Subcutaneous abdominal adipose tissue (tissue), 5 donors: Measurements from ENCODE around the gene DHRSX.

Source experiments
- H3K27ac ChIP-seq: one replicate; pipeline ENCODE4 v1.7.0; 2013; ENCODE audit warnings: low read depth, mild to moderate bottlenecking, inconsistent platforms, low read length, moderate library complexity
- H3K27me3 ChIP-seq, 5 donors: one replicate each; pipeline ENCODE4 v1.7.0; 2013; ENCODE audit warnings: low read length in 5 of 5, inconsistent platforms in 1 of 5; ENCODE audit not compliant: control insufficient read depth in 5 of 5, insufficient read depth in 4 of 5
- H3K36me3 ChIP-seq, 5 donors: one replicate each; pipeline ENCODE4 v1.7.0; 2013; ENCODE audit warnings: low read length in 5 of 5; ENCODE audit not compliant: control insufficient read depth in 5 of 5, insufficient read depth in 5 of 5
- H3K4me1 ChIP-seq, 5 donors: one replicate each; pipeline ENCODE4 v1.7.0; 2013; ENCODE audit warnings: low read length in 5 of 5, mild to moderate bottlenecking in 3 of 5, moderate library complexity in 1 of 5; ENCODE audit not compliant: control insufficient read depth in 5 of 5, insufficient read depth in 5 of 5
- H3K4me3 ChIP-seq, 5 donors: one replicate each; pipeline ENCODE4 v1.7.0; 2013; ENCODE audit warnings: low read length in 5 of 5, low read depth in 1 of 5
- H3K9ac ChIP-seq, 5 donors: one replicate each; pipeline ENCODE4 v1.7.0; 2013; ENCODE audit warnings: low read length in 5 of 5, mild to moderate bottlenecking in 4 of 5, moderate library complexity in 3 of 5
- H3K9me3 ChIP-seq, 5 donors: one replicate each; pipeline ENCODE4 v1.7.0; 2013; ENCODE audit warnings: low read length in 5 of 5; ENCODE audit not compliant: control insufficient read depth in 5 of 5
- donor health status: healthy.
- donor health status: healthy.
- donor health status: healthy.
- donor health status: healthy.
- donor health status: healthy.

Gene DHRSX

DNA sequence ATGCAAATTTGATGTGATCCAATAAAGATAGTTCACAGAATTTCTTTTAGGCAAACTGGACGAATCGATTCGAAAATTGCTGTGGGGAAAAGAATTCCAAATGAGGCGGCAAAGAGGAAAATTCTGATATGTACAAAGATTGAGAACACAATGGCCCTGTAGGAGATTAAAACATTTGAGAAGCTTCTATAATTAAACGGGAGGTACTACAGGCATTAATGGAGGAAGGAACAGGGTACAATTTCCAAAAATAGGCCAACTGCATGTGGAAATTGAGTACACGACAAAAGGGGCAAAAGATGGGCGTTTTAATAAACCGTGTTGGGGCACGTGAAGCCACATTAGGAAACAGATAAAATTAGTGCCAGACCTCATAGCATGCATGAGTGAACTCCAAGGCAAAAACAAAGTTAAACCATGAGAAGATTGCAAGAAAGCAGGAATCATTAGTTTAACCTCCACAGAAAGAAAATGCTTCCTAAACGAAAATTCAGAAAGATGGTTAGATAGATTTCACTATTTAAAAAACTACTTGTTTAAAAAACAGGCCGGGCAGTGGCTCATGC, 68.4 kb downstream of the DHRSX start:
- H3K9me3 ChIP-seq: peaks cover 0 to 4% (median 0%) of the 10 kb centered on the region in 5 donors
- no peak overlapping the region for H3K27ac ChIP-seq
- peaks cover 0 to 10% (median 3%) of the 10 kb centered on the region in 5 donors for H3K36me3 ChIP-seq
- no peaks in the 10 kb centered on the region for H3K4me1 ChIP-seq
- no peak overlapping the region for H3K9ac ChIP-seq
- H3K4me3 ChIP-seq: no peak overlapping the region
- H3K27me3 ChIP-seq: no peaks in the 10 kb centered on the region

DNA sequence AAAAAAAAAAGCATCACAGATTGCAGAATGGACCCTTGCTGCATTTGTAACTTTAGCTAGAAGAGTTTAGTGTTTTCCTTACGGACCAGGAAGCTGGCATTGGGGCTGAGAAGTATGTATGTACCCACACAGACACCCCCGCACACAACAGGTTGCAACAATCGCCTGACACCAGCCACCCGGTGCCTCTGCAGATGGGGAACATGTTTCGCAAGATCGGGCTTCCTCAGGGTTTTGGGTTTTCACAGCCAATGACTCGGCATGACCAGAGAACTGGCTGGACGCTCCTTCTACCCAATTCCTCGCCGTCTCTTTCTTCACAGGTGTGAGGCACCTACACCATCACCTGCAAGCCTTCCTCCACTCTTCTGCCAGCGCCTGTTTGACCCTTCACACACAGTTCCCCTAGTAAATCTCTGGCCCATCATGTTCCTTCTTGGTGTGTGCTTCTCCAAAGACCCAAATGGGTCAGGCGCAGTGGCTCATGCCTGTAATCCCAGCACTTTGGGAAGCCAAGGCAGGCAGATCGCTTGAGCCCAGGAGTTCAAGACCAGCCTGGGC, 70.4 kb downstream of the DHRSX start:
- H3K9ac ChIP-seq: no peak overlapping the region
- no peak overlapping the region for H3K27ac ChIP-seq
- H3K4me1 ChIP-seq: peaks cover 0 to 8% (median 4%) of the 10 kb centered on the region in 5 donors
- peaks cover 0 to 10% (median 3%) of the 10 kb centered on the region in 5 donors for H3K36me3 ChIP-seq
- no peaks in the 10 kb centered on the region for H3K27me3 ChIP-seq
- no peak overlapping the region for H3K4me3 ChIP-seq
- H3K9me3 ChIP-seq: peaks cover 0 to 8% (median 4%) of the 10 kb centered on the region in 5 donors

DNA sequence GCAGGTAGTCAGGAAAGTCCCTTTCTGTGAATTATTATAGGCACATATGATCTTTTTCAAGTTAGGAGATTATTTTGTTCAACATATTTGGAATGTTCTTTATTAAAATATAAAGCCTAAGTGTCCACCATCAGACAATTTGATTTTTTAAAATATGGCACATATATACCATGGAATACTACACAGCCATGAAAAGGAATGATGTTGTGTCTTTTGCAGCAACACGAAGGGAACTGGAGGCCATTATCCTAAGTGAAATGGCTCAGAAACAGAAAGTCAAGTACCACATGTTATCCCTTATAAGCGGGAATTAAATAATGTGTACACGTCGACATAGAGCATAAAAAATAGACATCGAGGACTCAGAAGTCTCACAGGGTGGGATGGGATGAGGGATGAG, 73.0 kb downstream of the DHRSX start:
- Histone ChIP-seq H3K4me1 (peaks cover 0 to 12% (median 7%) of the 10 kb centered on the region in 5 donors), H3K27ac (no peak overlapping the region), H3K4me3 (no peak overlapping the region), H3K9me3 (peaks cover 0 to 8% (median 5%) of the 10 kb centered on the region in 5 donors), H3K27me3 (no peaks in the 10 kb centered on the region), H3K36me3 (peaks cover 0 to 10% (median 3%) of the 10 kb centered on the region in 5 donors), H3K9ac (no peak overlapping the region)

DNA sequence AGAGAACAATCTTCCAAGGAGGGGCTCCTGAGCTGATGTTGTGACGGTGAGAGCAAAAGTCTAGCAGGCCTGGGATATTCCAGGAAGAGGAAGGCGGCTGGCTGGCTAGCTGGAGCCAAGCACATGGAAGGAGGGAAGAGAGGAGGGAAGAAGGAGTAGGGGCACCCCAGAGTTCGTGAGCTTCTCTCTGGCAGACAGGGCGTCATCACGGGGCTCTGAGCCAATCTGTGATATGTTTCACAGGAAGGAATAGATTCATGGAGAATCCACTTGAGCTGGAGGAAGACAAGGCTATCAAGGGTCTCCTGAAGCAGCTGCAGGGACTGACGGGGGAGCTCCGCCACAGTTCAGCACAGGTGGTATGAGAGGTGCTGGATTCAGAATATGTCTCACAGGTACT, 73.6 kb downstream of the DHRSX start:
- H3K4me3 ChIP-seq: no peak overlapping the region
- no peak overlapping the region for H3K9ac ChIP-seq
- no peaks in the 10 kb centered on the region for H3K27me3 ChIP-seq
- H3K9me3 ChIP-seq: peaks cover 0 to 8% (median 5%) of the 10 kb centered on the region in 5 donors
- H3K27ac ChIP-seq: no peak overlapping the region
- peaks cover 0 to 12% (median 7%) of the 10 kb centered on the region in 5 donors for H3K4me1 ChIP-seq
- H3K36me3 ChIP-seq: peaks cover 0 to 10% (median 3%) of the 10 kb centered on the region in 5 donors

DNA sequence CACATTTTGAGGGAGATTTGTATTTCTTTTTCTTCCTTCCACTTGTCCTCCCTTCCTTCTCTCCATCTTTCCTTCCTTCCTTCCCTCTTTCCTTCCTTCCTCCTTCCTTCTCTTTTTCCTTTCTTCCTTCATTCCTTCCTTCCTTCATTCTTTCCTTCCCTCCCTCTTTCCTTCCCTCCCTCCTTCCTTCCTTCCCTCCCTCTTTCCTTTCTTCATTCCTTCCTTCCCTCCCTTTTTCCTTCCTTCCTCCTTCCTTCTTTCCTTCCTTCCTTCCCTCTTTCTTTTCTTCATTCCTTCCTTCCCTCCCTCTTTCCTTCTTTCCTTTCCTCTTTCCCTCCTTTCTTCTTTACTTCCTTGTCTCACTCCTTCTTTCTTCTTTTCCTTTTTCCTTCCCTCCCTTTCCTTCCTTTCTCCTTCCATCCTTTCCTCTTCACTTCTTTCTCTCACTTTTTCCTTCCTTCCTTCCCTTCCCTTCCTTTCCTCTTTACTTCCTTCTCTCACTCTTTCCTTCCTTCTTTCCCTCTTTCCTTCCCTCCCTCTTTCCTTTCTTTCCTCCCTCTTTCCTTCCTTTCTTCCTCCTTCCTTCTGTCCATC, 74.4 kb downstream of the DHRSX start:
- H3K4me3 ChIP-seq: no peak overlapping the region
- no peak overlapping the region for H3K9ac ChIP-seq
- H3K4me1 ChIP-seq: peaks cover 0 to 12% (median 7%) of the 10 kb centered on the region in 5 donors
- no peak overlapping the region for H3K27ac ChIP-seq
- H3K36me3 ChIP-seq: peaks cover 0 to 17% (median 7%) of the 10 kb centered on the region in 5 donors
- H3K27me3 ChIP-seq: no peaks in the 10 kb centered on the region
- peaks cover 0 to 8% (median 4%) of the 10 kb centered on the region in 5 donors for H3K9me3 ChIP-seq

DNA sequence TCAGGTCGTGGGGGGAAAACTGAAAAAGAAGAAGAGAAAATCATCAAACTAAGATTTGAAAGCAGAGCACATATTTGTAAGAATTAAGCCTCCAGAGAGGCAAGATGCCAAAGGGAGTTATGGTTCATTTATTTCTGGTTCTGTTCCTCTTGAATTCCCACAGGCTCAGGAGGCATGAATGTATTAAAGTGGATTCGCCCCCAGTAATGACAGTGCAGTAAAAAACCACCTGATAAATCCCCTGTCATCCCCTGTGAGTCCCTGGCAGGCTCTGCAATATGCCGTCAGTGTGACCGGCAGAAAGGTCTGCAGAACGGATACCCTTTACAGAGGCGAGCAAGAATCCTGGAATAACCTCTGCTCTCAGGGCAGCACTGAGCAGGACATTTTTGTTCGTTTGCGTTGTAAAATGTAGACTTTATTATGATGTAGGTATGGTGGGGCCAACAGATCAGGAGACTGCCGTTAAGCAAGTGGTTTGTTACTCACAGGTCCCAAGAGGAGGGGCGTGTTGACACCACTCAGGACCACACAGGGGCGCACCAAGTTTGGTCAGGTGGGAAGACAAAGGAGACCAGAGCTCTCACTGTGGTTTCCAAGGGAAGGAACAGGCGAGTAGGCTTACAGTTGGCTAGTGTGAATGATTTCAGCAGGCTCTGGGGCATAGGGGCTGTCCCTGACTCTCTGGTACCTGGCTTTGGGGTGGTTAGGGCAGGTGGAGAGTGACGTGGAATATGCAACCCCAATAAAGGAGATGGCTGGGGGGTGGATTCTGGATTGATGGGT, 75.3 kb downstream of the DHRSX start:
- no peak overlapping the region for H3K9ac ChIP-seq
- no peak overlapping the region for H3K27ac ChIP-seq
- peak overlapping the region in 2 of 5 donors; percentile 31 to 41 for H3K4me3 ChIP-seq
- peaks cover 0 to 19% (median 8%) of the 10 kb centered on the region in 5 donors for H3K36me3 ChIP-seq
- peaks cover 0 to 8% (median 4%) of the 10 kb centered on the region in 5 donors for H3K9me3 ChIP-seq
- peaks cover 0 to 12% (median 7%) of the 10 kb centered on the region in 5 donors for H3K4me1 ChIP-seq
- no peaks in the 10 kb centered on the region for H3K27me3 ChIP-seq

DNA sequence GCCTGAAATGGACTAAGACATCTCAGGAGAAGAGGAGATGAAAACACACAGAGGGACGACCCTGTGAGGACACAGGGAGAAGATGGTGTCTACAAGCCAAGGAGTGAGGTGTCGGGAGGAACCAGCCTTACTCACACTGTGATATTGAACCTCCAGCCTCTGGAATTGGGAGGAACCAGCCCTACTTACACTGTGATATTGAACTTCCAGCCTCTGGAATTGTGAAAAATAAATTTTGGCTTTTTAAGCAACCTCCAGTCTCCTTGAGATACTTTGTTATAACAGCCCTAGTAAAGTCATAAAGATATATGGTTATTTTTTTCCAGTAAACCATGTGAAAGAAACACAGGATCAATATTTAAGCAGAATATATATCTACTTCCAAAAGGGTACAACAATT, 76.5 kb downstream of the DHRSX start:
- no peaks in the 10 kb centered on the region for H3K27me3 ChIP-seq
- H3K4me3 ChIP-seq: no peak overlapping the region
- H3K27ac ChIP-seq: no peak overlapping the region
- H3K9ac ChIP-seq: no peak overlapping the region
- H3K9me3 ChIP-seq: peaks cover 0 to 8% (median 4%) of the 10 kb centered on the region in 5 donors
- H3K4me1 ChIP-seq: peaks cover 0 to 12% (median 7%) of the 10 kb centered on the region in 5 donors
- H3K36me3 ChIP-seq: peaks cover 0 to 19% (median 8%) of the 10 kb centered on the region in 5 donors

DNA sequence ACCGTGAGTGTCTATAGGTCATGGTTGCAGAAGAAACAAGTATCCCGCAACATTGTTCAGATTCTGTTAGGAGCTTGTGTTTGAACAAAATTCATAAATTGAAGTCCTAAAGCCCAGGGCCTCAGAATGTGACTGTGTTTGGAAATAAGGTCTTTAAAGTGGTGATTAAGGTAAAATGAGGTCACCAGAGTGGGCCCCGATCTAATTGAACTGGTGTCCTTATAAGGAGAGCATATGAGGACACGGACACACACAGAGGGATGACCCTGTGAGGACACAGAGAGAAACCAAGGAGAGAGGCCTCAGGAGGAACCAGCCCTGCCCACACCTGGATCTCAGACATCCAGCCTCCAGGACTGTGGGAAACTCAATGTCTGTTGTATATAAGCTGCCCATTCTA, 76.9 kb downstream of the DHRSX start:
- peaks cover 0 to 8% (median 4%) of the 10 kb centered on the region in 5 donors for H3K9me3 ChIP-seq
- no peak overlapping the region for H3K4me3 ChIP-seq
- H3K27me3 ChIP-seq: no peaks in the 10 kb centered on the region
- H3K9ac ChIP-seq: no peak overlapping the region
- H3K4me1 ChIP-seq: peaks cover 0 to 12% (median 7%) of the 10 kb centered on the region in 5 donors
- H3K27ac ChIP-seq: no peak overlapping the region
- peaks cover 0 to 19% (median 8%) of the 10 kb centered on the region in 5 donors for H3K36me3 ChIP-seq

DNA sequence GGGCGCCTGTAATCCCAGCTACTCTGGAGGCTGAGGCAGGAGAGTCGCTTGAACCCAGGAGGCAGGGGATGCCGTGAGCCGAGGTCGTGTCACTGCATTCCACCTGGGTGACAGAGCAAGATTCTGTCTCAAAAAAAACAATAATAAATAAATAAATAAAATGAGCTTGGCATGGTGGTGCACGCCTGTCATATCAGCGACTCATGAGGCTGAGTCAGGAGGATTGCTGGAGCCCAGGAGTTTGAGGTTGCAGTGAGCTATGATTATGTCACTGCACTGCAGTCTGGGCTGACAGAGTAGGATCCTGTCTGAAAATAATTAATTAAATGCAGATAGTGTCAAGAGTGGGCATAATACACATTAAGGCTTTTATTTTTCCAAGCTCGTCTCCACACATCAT, 77.5 kb downstream of the DHRSX start:
- H3K36me3 ChIP-seq: peaks cover 0 to 19% (median 8%) of the 10 kb centered on the region in 5 donors
- no peak overlapping the region for H3K9ac ChIP-seq
- H3K4me1 ChIP-seq: peaks cover 0 to 12% (median 7%) of the 10 kb centered on the region in 5 donors

More for the DNA sequence above, 77.5 kb downstream of the DHRSX start:
- no peak overlapping the region for H3K4me3 ChIP-seq
- peaks cover 0 to 8% (median 4%) of the 10 kb centered on the region in 5 donors for H3K9me3 ChIP-seq
- H3K27ac ChIP-seq: no peak overlapping the region
- no peaks in the 10 kb centered on the region for H3K27me3 ChIP-seq
